ENCODE data around the gene AP3D1. TPM values are rescaled to one million over a fixed set of nuclear protein-coding genes. Genes with fewer than 3 reads are reported as not detected.
"Not testable (repeated sequence)": the region's sequence is repeated elsewhere in the genome, so short reads cannot be mapped to it uniquely, and the experiment has no call there.

AP3D1 gene
- total RNA-seq, 3 donors from 2014 or later: 91.9 to 109 (median 108) TPM

DNA sequence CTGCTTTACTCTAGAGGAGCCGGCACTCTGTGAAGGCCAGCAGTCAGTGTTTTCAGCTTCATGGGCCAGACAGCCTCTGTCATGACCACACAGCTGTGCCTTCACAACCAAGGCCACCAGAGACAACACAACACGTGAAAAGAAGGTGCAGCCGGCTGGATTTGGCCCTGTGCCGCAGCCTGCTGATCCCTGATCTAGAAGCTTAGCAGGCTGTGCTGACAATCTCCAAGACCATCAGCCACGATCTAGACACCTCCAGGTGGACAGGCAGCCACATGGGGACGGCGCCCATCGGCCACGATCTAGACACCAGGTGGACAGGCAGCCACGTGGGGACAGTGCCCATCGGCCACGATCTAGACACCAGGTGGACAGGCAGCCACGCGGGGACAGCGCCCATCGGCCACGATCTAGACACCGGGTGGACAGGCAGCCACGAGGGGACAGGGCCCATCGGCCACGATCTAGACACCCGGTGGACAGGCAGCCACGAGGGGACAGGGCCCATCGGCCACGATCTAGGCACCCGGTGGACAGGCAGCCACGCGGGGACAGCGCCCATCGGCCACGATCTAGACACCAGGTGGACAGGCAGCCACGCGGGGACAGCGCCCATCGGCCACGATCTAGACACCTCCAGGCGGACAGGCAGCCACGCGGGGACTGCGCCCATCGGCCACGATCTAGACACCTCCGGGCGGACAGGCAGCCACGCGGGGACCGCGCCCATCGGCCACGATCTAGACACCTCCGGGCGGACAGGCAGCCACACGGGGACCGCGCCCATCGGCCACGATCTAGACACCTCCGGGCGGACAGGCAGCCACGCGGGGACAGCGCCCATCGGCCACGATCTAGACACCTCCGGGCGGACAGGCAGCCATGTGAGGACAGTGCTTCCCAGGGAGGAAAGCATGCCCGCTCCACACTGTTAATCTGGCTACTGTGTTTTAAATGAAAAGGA, 20.1 kb downstream of the AP3D1 start:
- not testable (repeated sequence) for DNase-seq; H3K4me1 Mint-ChIP-seq (ENCODE audit: low read depth); H3K4me3 Mint-ChIP-seq; H3K27me3 Mint-ChIP-seq (ENCODE audit: low read depth); H3K9me3 Mint-ChIP-seq; ATAC-seq
- peaks cover 14% of the 10 kb centered on the region for H3K36me3 Mint-ChIP-seq (ENCODE audit: insufficient read depth)

DNA sequence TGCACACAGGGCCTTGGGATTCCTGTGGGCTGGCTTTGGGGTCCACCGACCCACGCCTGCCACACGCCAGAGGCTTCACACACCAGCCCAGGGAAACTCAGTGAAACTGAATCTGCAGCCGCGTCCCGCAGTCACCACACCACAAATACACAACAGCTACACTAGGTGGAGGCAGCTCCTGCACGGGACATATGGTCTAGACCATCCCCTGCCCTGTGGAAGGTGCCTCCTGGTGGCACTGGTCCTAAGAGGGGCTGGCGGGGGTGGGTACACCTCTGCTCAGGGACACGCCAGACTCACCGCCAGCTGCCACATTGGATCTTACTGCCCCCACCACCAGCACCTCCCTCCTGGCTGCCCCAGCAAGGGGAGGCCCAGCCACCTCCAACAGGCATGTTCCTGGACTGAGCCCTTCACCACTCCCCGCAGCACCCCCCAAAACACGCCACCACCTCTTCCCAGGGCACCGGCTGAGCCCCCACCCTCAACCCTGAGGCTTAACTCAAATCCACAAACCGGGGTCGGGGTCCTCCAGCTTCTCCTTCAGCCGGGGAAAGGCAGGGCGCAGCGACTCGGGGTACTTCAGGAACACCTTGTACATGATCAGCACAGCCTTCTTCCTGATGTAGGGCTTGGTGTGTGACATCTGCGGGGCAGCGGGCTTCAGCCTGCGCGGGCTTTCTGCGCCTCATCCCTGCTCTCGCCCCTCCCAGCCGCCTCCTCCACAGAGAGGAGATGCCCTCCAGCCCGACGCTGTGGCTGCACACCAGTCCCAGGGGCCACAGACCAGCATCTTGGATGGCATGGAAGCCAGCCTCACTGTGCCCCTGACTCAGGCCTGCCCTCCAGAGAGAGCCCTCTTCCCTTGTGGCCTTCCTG, 21.2 kb downstream of the AP3D1 start:
- no peak overlapping the region for H3K4me3 Mint-ChIP-seq
- peaks cover 14% of the 10 kb centered on the region for H3K36me3 Mint-ChIP-seq (ENCODE audit: insufficient read depth)
- no peaks in the 10 kb centered on the region for H3K4me1 Mint-ChIP-seq (ENCODE audit: low read depth)
- H3K9me3 Mint-ChIP-seq: no peaks in the 10 kb centered on the region
- ATAC-seq (no peak), DNase-seq (no peak)
- no peaks in the 10 kb centered on the region for H3K27me3 Mint-ChIP-seq (ENCODE audit: low read depth)

- Mint-ChIP-seq H3K27me3 (ENCODE audit: low read depth) (no peaks in the 10 kb centered on the region), H3K4me1 (ENCODE audit: low read depth) (no peaks in the 10 kb centered on the region), H3K36me3 (ENCODE audit: insufficient read depth) (peaks cover 14% of the 10 kb centered on the region), H3K4me3 (no peak overlapping the region), H3K9me3 (no peaks in the 10 kb centered on the region)
- DNase-seq (no peak), ATAC-seq (no peak)
Observed at GRCh38 chr19:2129486-2129885, 21.9 kb downstream of the AP3D1 start.

DNA sequence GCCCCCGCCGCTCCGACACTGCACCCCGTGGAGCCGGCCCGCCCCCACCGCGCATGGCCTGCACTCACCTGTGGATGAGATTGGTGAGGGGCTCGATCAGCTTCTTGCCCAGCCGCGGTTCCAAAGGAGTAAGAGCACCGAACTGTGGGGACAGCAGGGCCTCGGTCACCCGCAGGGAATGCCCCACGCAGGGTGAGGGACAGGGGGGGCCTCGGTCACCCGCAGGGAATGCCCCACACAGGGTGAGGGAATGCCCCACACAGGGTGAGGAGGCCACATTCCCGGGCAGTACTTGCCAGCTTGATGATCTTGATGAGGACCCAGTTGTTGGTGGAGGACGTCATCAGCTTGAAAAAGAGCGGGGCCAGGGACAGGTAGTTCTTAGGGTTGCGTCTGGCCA, 22.3 kb downstream of the AP3D1 start:
- Mint-ChIP-seq H3K27me3 (ENCODE audit: low read depth) (no peaks in the 10 kb centered on the region), H3K36me3 (ENCODE audit: insufficient read depth) (peaks cover 14% of the 10 kb centered on the region), H3K4me1 (ENCODE audit: low read depth) (no peaks in the 10 kb centered on the region), H3K4me3 (no peak overlapping the region), H3K9me3 (no peaks in the 10 kb centered on the region)
- ATAC-seq: no peak
- DNase-seq: no peak

DNA sequence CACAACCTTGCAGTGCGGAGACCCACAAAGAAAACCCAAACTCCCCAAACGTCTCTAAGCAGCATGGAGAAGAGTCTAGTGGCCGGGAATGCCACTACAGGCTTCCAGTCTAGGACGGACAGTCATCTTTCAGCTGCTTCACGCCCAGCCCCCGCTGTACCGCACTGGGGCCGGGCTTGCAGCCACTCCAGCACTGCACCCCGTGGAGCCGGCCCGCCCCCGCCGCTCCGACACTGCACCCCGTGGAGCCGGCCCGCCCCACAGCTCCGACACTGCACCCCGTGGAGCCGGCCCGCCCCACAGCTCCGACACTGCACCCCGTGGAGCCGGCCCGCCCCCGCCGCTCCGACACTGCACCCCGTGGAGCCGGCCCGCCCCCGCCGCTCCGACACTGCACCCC, 23.1 kb downstream of the AP3D1 start:
- DNase-seq; ATAC-seq; H3K9me3 Mint-ChIP-seq; H3K4me1 Mint-ChIP-seq (ENCODE audit: low read depth); H3K4me3 Mint-ChIP-seq; H3K27me3 Mint-ChIP-seq (ENCODE audit: low read depth): not testable (repeated sequence)
- H3K36me3 Mint-ChIP-seq (ENCODE audit: insufficient read depth): peaks cover 14% of the 10 kb centered on the region

DNA sequence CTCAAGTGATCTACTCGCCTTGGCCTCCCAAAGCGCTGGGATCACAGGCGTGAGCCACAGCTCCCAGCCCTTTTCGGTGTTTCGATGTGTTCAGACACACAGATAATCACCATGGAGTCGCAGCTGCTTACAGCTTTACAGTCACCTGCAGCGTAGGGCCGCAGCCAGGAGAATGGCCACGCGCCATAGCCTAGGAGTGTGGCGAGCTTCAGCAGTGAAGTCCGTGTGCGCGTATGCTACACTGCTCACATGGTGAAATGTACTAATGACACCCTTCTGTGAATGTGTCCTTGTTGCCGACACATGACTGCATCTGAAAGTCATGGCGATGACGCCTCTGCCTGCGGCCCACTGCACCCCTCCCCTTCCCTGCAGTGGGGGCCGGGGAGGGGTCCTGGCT, 23.6 kb downstream of the AP3D1 start:
- no peaks in the 10 kb centered on the region for H3K27me3 Mint-ChIP-seq (ENCODE audit: low read depth)
- H3K36me3 Mint-ChIP-seq (ENCODE audit: insufficient read depth): peaks cover 12% of the 10 kb centered on the region
- no peaks in the 10 kb centered on the region for H3K9me3 Mint-ChIP-seq
- ATAC-seq: no peak
- H3K4me3 Mint-ChIP-seq: no peak overlapping the region
- H3K4me1 Mint-ChIP-seq (ENCODE audit: low read depth): no peaks in the 10 kb centered on the region
- DNase-seq: no peak

GRCh38 chr19:2126879-2127518, 24.4 kb downstream of the AP3D1 start:
- H3K27me3 Mint-ChIP-seq (ENCODE audit: low read depth): no peaks in the 10 kb centered on the region
- H3K4me3 Mint-ChIP-seq: no peak overlapping the region
- H3K9me3 Mint-ChIP-seq: no peaks in the 10 kb centered on the region
- no peaks in the 10 kb centered on the region for H3K4me1 Mint-ChIP-seq (ENCODE audit: low read depth)
- DNase-seq (no peak), ATAC-seq (no peak)
- H3K36me3 Mint-ChIP-seq (ENCODE audit: insufficient read depth): peaks cover 10% of the 10 kb centered on the region

- no peak overlapping the region for H3K4me3 Mint-ChIP-seq
- DNase-seq (no peak), ATAC-seq (no peak)
- H3K4me1 Mint-ChIP-seq (ENCODE audit: low read depth): no peaks in the 10 kb centered on the region
- H3K36me3 Mint-ChIP-seq (ENCODE audit: insufficient read depth): peaks cover 20% of the 10 kb centered on the region
- H3K27me3 Mint-ChIP-seq (ENCODE audit: low read depth): no peaks in the 10 kb centered on the region
- no peaks in the 10 kb centered on the region for H3K9me3 Mint-ChIP-seq
Observed at GRCh38 chr19:2123682-2124387, 27.5 kb downstream of the AP3D1 start.

DNA sequence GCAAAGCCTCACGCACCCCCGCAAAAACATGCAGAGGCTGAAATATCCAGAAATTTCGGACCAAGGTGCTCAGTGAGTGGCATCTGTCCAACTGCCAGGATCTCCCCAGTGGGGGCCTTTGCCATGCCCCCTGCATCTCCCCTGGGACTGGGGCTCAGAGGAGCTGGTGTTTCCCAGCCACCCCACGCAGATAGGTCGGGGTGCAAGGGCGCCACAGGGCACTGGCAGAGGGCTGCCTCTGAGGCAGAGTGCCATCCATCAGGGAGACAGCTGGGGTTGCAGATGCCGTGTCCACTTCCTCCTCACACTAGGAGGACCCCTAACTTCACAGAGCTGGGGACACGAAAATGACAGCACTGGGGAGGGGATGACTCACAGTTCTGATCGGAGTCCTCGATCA, 28.4 kb downstream of the AP3D1 start:
- H3K36me3 Mint-ChIP-seq (ENCODE audit: insufficient read depth): peaks cover 25% of the 10 kb centered on the region
- no peak overlapping the region for H3K4me3 Mint-ChIP-seq
- ATAC-seq: no peak
- H3K27me3 Mint-ChIP-seq (ENCODE audit: low read depth): no peaks in the 10 kb centered on the region
- no peaks in the 10 kb centered on the region for H3K4me1 Mint-ChIP-seq (ENCODE audit: low read depth)
- no peaks in the 10 kb centered on the region for H3K9me3 Mint-ChIP-seq
- DNase-seq: no peak

- no peak for ATAC-seq
- Mint-ChIP-seq H3K4me1 (ENCODE audit: low read depth) (no peaks in the 10 kb centered on the region), H3K4me3 (no peak overlapping the region), H3K36me3 (ENCODE audit: insufficient read depth) (peaks cover 27% of the 10 kb centered on the region), H3K27me3 (ENCODE audit: low read depth) (no peaks in the 10 kb centered on the region), H3K9me3 (no peaks in the 10 kb centered on the region)
- no peak for DNase-seq
Observed at GRCh38 chr19:2122251-2122650, 29.1 kb downstream of the AP3D1 start.

DNA sequence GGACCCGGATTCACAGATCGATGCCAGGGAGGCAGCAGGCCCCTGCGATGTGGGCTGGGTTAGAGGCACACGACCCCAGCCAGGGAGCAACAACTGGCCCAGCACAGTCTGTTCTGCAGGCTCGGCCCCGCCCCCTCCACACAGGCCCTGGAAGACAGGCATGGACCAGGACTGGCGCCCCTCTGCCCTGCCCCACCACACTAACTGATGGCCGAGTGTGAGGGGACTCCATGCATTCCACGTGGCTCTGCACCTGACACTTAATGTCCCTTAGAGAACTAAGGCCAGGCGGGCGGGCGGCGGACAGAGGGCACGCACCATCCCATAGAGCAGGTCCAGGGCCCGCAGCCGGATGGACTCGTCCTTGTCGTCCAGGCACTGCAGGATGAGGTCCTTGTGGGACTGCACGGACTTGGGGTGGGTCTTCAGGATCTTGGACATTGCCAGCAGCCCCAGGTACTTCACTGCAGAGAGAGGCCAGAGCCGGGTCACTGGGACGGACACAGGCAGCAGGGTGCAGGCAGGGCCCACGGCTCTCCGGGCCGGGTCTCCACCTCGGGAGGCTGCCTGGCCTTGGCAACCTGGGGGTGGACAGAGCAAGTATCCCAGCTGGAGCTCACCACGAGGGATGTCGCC, 29.8 kb downstream of the AP3D1 start:
- Mint-ChIP-seq H3K4me1 (ENCODE audit: low read depth) (no peaks in the 10 kb centered on the region), H3K4me3 (no peak overlapping the region), H3K9me3 (no peaks in the 10 kb centered on the region), H3K27me3 (ENCODE audit: low read depth) (no peaks in the 10 kb centered on the region), H3K36me3 (ENCODE audit: insufficient read depth) (peaks cover 27% of the 10 kb centered on the region)
- ATAC-seq: no peak
- DNase-seq: no peak

GRCh38 chr19:2120821-2121220, 30.5 kb downstream of the AP3D1 start:
- ATAC-seq (no peak), DNase-seq (no peak)
- H3K36me3 Mint-ChIP-seq (ENCODE audit: insufficient read depth): peaks cover 27% of the 10 kb centered on the region
- no peak overlapping the region for H3K4me3 Mint-ChIP-seq
- no peaks in the 10 kb centered on the region for H3K9me3 Mint-ChIP-seq
- H3K4me1 Mint-ChIP-seq (ENCODE audit: low read depth): no peaks in the 10 kb centered on the region
- H3K27me3 Mint-ChIP-seq (ENCODE audit: low read depth): no peaks in the 10 kb centered on the region

- H3K4me1 Mint-ChIP-seq (ENCODE audit: low read depth): no peaks in the 10 kb centered on the region
- H3K27me3 Mint-ChIP-seq (ENCODE audit: low read depth): no peaks in the 10 kb centered on the region
- no peak overlapping the region for H3K4me3 Mint-ChIP-seq
- ATAC-seq (no peak), DNase-seq (no peak)
- H3K36me3 Mint-ChIP-seq (ENCODE audit: insufficient read depth): peaks cover 30% of the 10 kb centered on the region
- no peaks in the 10 kb centered on the region for H3K9me3 Mint-ChIP-seq
Observed at GRCh38 chr19:2119921-2120785, 31.2 kb downstream of the AP3D1 start.

Measured in activated T-cell treated with anti-CD3 and anti-CD28 coated beads, Interleukin-2, amount 50 U/mL, for 4 hours (primary cell).